CD4-positive, alpha-beta T cell treated with Interleukin-15 for 4 hours (primary cell): ENCODE results near the gene DYNLT4.
"Not testable (repeated sequence)": the region's sequence is repeated elsewhere in the genome, so short reads cannot be mapped to it uniquely, and the experiment has no call there.

Source experiments
- DNase-seq: peaks from one replicate; pipeline ENCODE4 v3.0.0-alpha.2; 2020; ENCODE audit warnings: low spot score

The DYNLT4 gene, protein sequence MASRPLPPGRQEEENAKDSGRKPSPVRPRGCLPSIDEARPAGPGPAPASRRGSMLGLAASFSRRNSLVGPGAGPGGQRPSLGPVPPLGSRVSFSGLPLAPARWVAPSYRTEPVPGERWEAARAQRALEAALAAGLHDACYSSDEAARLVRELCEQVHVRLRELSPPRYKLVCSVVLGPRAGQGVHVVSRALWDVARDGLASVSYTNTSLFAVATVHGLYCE

DNA sequence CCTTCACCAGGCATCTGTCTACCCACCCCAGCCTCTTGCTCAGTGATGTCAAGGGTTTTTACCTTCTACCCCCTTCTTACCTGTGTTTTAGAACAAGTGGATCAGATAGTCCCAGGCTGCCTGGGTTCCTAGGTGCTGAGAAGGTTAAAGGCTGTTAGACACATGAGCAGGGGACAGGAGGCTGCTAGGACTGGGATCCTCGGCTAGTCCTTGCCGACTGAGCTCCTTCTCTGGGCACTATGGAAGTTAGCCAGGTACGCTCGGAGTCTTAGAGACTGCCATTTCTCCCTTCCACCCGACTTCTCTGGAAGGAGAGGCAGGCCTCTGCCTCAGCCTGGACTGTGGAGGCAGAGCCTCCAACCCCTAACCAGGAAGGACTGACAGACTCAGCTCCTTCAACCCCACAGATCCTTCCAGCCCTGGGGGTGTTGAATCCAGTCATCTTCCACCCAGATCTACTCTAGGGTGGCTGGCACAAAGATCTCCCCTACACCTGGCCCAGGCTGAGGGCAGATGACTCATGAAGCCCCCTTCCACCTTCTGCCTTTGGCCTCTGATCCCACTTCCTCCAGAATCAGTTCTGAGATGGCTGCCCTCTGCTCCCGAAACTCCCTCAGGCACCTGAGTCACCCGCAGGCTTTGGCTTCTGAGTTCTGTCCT, at the start of gene DYNLT4:
TSS of gene DYNLT4 (minus strand) at position 648 of the 660 bp plus-strand sequence. CDS start 683 bp downstream, outside the sequence.
- no peak for DNase-seq

DNA sequence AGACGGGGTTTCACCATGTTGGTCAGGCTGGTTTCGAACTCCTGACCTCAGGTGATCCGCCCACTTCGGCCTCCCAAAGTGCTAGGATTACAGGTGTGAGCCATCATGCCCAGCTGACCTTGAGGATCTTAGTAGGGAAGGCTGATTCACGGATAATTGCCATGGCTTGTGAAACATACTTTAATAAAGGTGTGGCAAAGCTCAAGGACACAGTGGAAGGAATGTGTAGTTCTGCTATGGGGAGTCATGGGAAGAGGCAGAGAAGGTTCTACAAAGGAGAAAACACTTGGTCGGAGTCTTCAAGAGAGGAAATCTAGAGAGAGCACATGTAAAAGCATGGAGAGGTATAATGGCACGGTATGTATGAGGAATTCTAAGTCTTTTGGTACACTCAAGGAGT, 48.6 kb upstream of the DYNLT4 start:
- no peak for DNase-seq

DNA sequence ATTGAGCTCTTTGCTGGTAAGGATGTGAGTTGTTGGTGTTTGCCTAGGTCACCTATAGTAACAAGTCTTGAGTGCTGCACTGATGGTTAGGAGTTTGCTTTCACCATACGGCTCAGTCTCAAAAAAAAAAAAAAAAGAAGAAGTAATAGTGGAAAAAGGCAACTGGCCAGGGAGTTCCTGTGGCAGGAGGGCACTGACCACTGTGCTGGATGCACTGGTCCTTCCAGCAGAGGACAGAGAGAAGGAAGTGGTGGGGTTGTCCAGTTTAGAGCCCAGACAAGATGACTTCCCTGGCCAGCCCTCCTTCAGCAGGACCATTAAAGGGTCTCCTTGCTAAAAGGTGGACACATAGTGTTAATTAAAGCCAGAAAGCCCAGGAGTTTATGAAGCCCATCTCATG, 47.8 kb upstream of the DYNLT4 start:
- DNase-seq = no peak

DNA sequence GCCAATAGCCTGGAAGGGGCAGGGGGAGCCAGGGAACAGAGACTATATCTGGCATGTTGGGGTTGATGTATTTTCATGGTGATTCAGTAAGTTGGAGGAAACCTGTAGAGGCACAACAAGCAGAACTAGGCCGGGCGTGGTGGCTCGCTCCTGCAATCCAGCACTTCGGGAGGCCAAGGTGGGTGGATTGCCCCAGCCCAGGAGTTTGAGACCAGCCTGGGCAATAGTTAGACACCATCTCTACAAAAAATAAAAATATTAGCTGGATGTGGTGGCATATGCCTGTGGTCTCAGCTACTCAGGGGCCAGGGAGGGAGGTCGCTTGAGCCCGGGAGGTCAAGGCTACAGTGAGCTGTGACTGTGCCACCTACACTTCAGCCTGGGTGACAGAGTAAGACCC, 46.0 kb upstream of the DYNLT4 start:
- DNase-seq = no peak

DNA sequence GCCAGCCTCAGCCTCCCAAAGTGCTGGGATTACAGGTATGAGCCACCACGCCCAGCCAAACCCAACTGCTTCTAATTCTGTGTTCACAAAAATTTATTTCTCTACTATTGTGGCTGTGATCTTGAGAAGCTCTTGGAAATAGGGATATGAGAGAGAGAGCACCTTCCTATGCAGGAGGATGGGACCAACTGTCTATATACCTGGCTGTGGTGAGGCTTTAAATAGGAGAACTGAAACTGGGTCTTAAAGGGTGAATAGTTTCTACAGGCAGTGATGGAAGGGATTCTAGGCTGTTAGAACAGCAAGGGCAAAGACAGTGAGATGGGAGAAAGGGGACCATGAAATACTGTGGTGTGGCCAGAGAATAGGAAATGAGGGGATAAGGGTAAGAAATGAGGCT, 44.2 kb upstream of the DYNLT4 start:
- DNase-seq = no peak

DNA sequence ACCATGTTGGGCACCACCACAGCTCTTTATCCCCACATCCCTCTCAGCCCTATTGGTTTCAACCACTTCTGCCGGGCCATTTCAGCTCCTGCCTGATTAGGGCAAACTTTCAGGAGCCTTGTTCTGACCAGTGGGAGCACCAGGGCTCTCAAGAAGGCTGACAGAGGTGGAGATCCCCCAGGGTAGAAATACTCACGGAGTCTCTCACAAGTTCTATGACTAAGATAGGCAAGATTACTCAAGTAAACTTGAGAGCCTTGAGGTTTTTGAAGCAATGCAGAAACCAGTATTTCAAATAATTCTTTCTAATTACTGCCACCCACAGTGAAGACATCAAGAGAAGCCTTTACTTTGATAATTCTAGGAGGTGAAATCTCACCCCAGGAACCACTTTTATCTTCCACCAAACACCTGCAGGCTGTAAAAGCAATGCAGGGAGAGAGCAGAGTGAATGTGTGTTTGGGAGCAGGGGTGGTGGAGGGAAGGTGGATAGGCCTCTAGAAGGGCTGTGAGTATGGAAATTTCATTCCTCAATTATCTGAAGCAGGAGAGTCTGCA, 42.5 kb upstream of the DYNLT4 start:
- DNase-seq = no peak

DNA sequence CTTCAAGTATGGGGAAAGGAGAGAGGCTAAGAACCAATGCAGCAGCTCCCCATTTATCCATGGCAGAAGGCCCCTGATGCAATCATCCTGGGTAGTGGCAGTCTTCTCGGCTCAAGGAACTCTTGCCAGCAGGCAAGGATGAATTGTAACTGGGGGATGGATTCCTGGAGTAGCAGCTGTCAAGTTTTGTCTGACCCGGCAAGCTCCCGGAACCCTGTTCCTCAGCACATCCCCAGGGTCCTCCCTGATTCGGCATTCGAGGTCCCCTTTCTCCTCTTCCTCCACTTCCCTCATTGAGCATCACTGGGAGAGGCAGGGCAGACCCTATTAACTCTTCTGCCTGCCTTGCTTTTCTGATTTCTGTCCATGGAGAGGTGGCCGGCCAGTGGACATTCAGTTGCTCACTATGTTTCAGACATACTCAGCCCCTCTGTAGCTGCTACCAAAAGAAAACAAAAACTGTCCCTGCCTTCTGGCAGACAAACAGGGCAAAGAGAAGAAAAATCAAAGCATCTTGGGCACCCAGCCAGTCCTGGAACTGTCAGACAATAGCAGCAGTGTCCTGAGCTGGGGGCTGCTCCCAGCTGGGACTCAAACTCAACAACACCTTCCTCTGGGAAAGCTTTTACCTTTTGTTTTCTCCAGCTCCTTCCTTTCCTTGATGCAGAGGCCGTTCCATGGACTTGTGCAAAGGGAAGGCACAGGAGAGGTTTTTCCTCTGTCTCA, 41.5 kb upstream of the DYNLT4 start:
- no peak for DNase-seq

DNA sequence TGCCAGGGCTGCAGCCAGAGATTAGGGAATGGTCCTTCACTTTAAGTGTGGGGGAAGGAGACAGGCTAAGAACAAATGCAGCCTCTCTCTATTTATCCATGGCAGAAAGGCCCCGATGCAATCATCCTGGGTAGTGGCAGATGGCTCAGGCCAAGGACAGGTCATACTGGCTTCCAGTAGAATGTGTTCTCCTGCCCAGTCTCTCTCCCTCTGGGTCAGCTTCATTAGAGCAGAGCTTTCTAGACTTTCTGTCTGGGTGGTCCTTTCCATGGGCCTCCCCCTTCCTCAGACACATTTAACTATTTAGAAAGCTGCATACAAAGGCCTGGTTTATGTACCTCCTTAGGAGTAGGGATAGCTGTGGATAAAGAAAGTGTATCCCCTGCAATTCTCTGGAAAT, 40.7 kb upstream of the DYNLT4 start:
- DNase-seq = no peak

DNA sequence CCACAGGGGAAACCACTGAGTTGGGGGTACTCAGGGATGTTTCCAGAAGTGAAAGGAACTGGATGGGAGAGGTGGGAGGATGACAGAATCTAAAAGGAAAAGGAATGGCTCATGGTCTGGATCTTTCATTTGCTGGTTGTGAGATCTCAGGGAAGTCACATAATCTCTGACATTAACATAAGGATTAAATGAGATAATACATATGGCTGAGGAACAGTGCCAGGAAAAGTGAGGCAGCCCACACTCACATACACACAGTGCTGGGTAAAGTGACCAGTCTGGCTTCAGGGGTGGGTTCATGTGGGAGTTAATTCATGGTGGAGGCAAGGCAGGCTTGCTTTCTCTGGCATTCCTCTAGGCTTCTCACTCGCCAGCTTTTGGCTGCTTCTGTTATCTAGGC, 39.8 kb upstream of the DYNLT4 start:
- no peak for DNase-seq

DNA sequence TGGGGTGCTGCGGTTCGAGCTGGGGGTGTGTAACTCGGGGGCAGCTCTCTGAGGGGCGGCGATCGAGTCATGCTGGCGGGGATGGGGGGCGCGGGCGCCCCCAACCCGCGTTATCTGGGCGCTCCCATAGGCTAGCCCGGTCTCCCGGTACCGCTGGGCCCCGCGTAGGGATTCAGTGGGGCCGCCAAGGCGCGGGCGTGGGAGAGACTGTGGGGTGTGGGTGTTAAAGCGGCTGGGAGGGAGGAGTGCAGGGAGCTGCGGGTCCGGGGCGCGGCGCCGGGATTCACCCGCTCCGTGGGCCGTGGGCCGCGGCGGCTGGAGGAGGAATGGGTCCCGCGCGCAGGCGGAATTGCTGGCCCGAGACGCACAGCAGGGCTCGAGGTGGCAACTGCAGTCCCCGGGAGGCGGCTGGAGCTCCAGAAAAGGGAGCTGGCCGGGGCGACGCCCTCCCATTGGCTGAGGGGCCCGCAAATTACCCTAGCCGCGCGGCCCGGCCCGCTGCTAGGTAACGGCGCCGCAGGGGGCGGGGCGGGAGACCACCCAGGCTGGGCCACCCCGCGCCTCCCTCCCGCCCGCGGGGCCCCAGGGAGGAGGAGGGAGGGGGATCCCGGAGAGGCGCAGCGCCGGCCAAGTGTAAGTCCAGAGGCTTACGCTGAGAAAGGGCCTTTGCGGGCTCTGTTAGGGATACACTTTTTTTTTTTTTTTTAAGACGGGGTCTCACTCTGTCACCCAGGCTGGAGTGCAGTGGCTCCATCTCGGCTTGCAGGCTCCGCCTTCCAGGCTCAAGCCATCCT, 35.9 kb upstream of the DYNLT4 start, which contains the start of gene PTCH2:
TSS of gene PTCH2 (minus strand) at position 392 of the 794 bp plus-strand sequence. CDS start at position 71, 321 bp downstream.
- DNase-seq = peak; percentile 7

DNA sequence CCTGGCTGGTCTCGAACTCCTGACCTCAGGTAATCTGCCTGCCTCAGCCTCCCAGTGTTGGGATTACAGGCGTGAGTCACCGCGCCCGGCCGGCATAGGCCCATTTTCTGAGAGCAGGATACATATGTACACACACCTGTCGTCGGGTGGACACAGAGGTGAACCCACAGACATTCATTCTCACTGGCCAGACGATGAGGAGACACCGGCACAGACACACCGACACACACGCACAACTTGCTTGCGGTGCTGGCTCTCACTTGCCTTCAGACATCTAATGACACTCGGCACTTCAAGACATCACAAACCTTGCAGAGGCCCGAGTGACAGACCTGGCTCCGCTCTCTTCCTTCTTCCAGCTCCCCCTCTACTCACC, 35.3 kb upstream of the DYNLT4 start:
- DNase-seq = no peak

DNA sequence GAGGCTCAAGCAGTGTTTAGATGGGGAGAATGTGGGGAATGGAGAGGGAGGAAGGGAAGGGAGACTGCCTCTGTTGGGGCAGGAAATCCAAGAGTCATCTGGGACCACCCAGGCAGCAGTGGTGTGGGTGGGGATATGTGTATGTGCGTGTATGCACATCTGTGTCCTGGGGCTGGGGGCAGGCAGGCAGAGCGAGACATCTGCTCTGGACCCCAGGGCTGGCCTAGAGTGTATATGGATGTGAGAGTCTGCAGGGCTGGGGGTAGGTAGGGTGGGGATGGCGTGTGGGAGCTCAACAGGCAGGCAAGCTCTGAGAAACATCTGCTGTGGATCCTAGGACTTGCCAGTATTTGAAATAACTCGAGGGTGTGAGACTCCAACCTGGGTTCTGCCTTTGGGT, 32.4 kb upstream of the DYNLT4 start:
- DNase-seq = no peak

DNA sequence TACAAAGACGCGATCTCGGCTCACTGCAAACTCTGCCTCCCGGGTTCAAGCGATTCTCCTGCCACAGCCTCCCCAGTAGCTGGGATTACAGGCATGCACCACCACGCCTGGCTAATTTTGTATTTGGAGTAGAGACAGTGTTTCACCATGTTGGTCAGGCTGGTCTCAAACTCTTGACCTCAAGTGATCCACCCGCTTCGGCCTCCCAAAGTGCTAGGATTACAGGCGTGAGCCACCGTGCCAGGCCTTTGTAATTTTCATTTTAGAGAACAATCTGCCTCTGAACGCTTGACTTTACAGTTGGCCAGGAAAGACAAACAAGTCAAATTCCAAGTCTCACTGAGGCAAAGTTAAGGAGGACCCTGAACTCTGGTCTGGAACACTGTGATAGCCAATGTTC, 31.1 kb upstream of the DYNLT4 start:
- DNase-seq = not testable (repeated sequence)

DNA sequence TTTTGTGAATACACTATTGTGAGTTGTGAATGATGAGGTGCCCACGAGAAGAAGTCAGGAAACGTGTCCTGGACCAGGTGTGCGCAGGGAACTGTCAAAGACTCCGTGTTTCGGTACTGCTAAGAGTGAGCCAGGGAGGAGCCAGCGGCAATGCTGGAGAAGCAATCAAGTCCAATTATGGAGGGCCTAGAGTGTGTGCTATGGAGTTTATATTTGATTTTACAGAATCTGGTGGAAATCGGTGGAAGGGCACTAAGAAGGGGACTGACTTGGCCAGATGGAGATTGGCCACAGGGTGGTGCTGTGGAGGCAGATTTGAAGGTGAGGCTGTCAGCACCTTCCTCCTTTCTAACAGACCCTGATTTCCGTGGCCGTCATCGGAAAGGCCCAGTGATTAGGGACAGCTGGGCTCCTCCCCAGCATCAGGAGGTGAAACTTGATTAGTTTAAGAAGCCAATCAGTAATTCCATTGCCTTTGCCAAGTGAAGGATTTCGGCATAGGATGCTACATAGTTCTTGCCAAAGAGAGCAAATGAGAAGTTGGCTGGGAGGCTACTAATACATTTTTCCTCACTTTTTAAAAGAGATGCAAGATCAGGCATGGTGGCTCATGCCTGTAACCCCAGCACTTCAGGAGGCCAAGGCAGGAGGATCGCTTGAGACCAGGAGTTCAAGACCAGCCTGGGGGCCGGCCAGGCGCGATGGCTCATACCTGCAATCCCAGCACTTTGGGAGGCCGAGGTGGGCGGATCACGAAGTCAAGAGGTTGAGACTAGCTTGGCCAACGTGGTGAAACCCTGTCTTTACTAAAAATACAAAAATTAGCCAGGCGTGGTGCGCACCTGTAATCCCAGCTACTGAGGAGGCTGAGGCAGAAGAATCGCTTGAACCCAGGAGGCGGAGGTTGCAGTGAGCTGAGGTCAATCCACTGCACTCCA, 28.9 kb upstream of the DYNLT4 start:
- peak; percentile 88 for DNase-seq

DNA sequence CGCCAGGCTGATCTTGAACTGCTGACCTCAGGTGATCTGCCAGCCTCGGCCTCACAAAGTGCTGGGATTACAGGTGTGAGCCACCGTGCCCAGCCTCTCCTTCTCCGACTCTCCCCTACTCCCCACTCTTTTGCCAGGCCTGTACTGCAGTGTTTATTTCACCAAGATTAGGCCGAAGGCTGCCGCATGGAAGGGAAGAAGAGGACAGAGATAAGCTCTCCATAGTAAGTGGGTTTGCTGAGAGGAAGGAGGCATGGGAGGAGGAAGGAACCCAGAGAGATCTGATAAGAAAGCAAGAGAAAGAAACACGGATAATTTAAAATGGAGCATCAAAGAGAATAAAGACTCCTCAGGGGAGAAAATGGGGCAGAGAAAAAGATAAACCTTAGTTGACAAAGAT, 27.2 kb upstream of the DYNLT4 start:
- DNase-seq = no peak

DNA sequence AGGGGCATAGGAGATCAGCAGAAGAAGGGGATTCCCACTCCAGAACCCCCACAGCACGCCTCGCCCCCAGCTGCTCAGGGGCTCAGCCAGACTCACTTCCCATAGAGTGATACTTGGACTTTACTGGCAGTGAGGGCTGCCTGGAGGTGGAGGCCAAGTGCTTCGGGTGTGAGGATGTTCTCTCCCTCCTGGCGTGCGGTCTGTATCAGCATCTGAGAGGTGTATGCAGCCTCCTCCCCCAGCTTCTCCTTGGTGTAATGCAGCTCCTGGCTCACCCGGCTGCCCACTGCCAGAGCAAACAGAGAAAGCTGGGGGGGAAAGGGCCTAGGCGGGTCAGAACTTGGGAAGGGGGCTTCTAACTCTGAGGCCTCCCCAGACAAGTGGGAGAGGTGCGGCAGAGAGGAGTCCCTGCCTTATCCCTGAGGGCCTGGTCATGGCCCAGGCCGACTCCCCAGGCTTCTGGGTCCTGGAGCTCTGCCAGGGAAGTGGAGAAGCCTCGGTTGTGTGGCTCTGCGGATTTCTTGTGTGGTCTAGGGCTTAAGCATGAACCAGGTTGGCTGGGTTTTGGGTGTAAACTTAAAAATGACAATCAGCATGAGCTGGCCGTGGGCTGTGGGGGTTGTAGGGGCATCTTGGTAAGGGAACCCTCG, 25.0 kb upstream of the DYNLT4 start:
- DNase-seq = no peak

DNA sequence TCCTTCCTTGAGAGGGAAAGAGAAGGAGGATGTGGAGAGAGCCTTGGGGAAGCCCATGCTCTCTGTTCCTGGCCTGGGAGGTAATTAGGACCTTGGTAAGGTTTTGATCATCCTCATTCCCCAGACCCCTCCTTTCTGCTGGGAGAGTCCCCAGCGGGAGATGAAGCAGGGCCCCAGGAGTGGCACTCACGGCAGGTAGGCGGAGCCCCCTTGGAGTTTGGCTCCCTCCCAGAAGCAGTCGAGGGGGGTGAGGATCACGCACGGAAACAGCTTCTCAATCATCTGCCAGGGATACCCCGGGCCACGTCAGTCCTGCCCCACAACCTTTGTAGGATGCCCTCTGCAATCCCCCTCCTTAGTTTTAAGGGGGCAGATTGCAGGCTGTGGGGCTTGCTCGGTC, 24.4 kb upstream of the DYNLT4 start:
- no peak for DNase-seq

DNA sequence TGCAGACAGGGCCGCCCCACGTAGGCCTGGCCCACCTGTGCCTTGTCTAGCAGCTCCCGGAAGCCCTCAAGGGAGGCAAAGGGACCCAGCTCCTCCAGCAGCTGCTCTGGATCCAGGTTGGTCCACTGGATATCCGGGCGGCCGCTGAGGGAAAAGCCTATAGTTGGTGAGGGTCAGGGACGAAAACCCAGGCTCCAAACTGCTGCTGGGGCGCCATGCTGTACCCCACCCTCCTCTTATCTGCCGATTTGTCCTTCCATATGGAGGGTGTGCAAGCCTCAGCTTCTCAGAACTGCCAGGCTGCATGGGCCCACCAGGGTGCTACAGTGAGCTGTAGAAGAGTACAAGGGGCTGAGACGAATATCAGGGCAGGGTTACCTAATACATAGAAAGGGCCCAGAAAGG, 23.8 kb upstream of the DYNLT4 start:
- no peak for DNase-seq

DNA sequence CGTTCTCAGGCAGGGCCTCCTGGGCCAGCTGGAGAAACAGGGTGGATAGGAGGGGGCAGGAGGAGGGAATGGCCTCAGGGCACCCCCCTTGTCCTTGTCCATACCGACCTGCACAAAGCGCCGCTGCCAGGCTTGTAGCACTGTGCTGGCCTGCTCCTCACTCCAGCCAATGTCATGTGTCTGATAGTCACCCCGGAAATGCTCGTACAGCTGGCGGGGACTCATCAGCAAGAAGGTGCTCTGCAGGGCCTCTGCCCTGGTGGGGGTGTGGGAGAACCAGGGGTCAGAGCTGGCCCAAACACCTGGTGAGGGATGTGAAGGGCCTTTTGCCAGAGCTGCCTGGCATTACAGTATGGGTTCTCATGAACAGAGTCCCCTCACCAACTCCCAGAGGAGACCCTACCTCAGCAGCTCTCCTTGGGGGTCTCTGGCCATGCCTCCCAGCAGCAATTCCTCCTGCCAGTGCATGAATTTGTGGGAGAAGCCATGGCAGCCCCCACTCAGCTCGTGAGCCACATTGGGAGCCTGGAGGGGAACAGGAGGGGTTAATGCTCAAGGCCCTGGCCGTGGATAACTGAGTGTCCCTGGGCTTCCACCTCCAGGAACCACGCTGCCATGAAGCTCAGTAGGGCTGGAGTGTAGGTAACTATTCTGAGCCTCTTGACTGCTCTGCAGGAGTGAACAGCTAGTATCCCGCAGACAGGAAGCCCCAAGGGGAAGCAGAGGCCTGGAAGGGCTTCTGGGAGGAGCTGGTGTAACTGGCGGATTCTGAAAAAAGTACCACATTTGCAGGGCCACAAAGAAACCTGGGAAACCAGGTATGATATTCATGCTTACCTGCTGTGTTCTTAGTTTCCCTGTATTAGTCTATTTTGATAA, 22.6 kb upstream of the DYNLT4 start:
- DNase-seq = no peak
